Measurements from ENCODE around the gene LARP1B.
"Not testable (repeated sequence)": the region's sequence is repeated elsewhere in the genome, so short reads cannot be mapped to it uniquely, and the experiment has no call there.

LARP1B gene

GRCh38 chr4:128056396-128056795 is 4.7 kb upstream of the LARP1B start:
- Histone ChIP-seq H3K9me3 (ENCODE audit: control insufficient read depth, low read length) (no peaks in the 10 kb centered on the region), H3K36me3 (ENCODE audit: control insufficient read depth, insufficient read depth, low read length) (no peaks in the 10 kb centered on the region), H3K4me3 (ENCODE audit: extremely low read depth, insufficient read depth, low read length, poor library complexity, severe bottlenecking) (no peak overlapping the region), H3K27ac (ENCODE audit: low read depth, low read length, severe bottlenecking) (no peak overlapping the region), H3K4me1 (ENCODE audit: control insufficient read depth, insufficient read depth, low read length, poor library complexity, severe bottlenecking) (no peaks in the 10 kb centered on the region)

- Histone ChIP-seq H3K4me1 (ENCODE audit: control insufficient read depth, insufficient read depth, low read length, poor library complexity, severe bottlenecking) (peaks cover 6% of the 10 kb centered on the region), H3K4me3 (ENCODE audit: extremely low read depth, insufficient read depth, low read length, poor library complexity, severe bottlenecking) (peak overlapping the region; percentile 71), H3K9me3 (ENCODE audit: control insufficient read depth, low read length) (no peaks in the 10 kb centered on the region), H3K36me3 (ENCODE audit: control insufficient read depth, insufficient read depth, low read length) (no peaks in the 10 kb centered on the region), H3K27ac (ENCODE audit: low read depth, low read length, severe bottlenecking) (peak overlapping the region; percentile 91)
- 83 to 91% methylated on average over 6 to 8 of the region's 21 CpGs for whole genome bisulfite sequencing, 2 experiments (ENCODE audit: insufficient coverage in 2 of 2)
Measured at GRCh38 chr4:128060121-128060698, 902 bp upstream of the LARP1B start.

- Histone ChIP-seq H3K4me3 (ENCODE audit: extremely low read depth, insufficient read depth, low read length, poor library complexity, severe bottlenecking) (peak overlapping the region; percentile 71), H3K9me3 (ENCODE audit: control insufficient read depth, low read length) (no peaks in the 10 kb centered on the region), H3K36me3 (ENCODE audit: control insufficient read depth, insufficient read depth, low read length) (no peaks in the 10 kb centered on the region), H3K4me1 (ENCODE audit: control insufficient read depth, insufficient read depth, low read length, poor library complexity, severe bottlenecking) (peaks cover 6% of the 10 kb centered on the region), H3K27ac (ENCODE audit: low read depth, low read length, severe bottlenecking) (peak overlapping the region; percentile 91)
- 0 to 1% methylated on average over 77 to 79 of the region's 101 CpGs for WGBS, 2 experiments (ENCODE audit: insufficient coverage in 2 of 2)
Measured at GRCh38 chr4:128061566-128062536, 739 bp downstream of the LARP1B start.

- not testable (repeated sequence) for H3K4me1 ChIP-seq (ENCODE audit: control insufficient read depth, insufficient read depth, low read length, poor library complexity, severe bottlenecking); H3K27ac ChIP-seq (ENCODE audit: low read depth, low read length, severe bottlenecking); H3K36me3 ChIP-seq (ENCODE audit: control insufficient read depth, insufficient read depth, low read length); H3K4me3 ChIP-seq (ENCODE audit: extremely low read depth, insufficient read depth, low read length, poor library complexity, severe bottlenecking); H3K9me3 ChIP-seq (ENCODE audit: control insufficient read depth, low read length)
- WGBS, 2 experiments (ENCODE audit: insufficient coverage in 2 of 2), result 90 to 93% methylated on average over 3 of the region's 10 CpGs
Measured at GRCh38 chr4:128066453-128066820, 5.3 kb downstream of the LARP1B start.

DNA sequence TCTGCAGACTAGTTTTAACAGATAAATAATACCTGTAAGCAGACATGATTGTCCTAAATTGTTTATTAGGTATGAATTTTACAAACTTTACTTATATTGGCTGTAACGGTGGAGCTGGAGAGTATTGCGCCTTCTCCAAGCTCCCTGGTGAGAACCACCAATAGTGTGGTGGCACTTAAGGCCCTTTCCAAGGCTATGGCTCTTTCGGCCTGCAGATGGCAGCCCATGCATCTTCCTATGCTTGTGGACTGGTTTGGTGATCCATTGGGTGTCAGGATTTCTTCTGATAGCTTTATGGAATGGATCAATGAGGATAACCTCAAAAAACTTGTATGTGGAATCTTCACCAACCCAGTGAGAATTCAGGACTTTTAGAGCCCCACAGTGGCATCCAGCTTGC is 7.8 kb downstream of the LARP1B start:
- Histone ChIP-seq H3K36me3 (ENCODE audit: control insufficient read depth, insufficient read depth, low read length) (no peaks in the 10 kb centered on the region), H3K4me1 (ENCODE audit: control insufficient read depth, insufficient read depth, low read length, poor library complexity, severe bottlenecking) (no peaks in the 10 kb centered on the region), H3K4me3 (ENCODE audit: extremely low read depth, insufficient read depth, low read length, poor library complexity, severe bottlenecking) (no peak overlapping the region), H3K9me3 (ENCODE audit: control insufficient read depth, low read length) (no peaks in the 10 kb centered on the region), H3K27ac (ENCODE audit: low read depth, low read length, severe bottlenecking) (no peak overlapping the region)
- 100% methylated on average over 1 of the region's 3 CpGs; no CpG with 5 or more reads in 1 of the 2 experiments for WGBS, 2 experiments (ENCODE audit: insufficient coverage in 2 of 2)

GRCh38 chr4:128076464-128076863 is 15.4 kb downstream of the LARP1B start:
- Histone ChIP-seq H3K27ac (ENCODE audit: low read depth, low read length, severe bottlenecking) (no peak overlapping the region), H3K4me3 (ENCODE audit: extremely low read depth, insufficient read depth, low read length, poor library complexity, severe bottlenecking) (no peak overlapping the region), H3K9me3 (ENCODE audit: control insufficient read depth, low read length) (no peaks in the 10 kb centered on the region), H3K4me1 (ENCODE audit: control insufficient read depth, insufficient read depth, low read length, poor library complexity, severe bottlenecking) (no peaks in the 10 kb centered on the region), H3K36me3 (ENCODE audit: control insufficient read depth, insufficient read depth, low read length) (peaks cover 38% of the 10 kb centered on the region)
- WGBS, 2 experiments (ENCODE audit: insufficient coverage in 2 of 2), result 63 to 100% methylated on average over 1 to 2 of the region's 4 CpGs

GRCh38 chr4:128095293-128095692 is 34.2 kb downstream of the LARP1B start:
- not testable (repeated sequence) for H3K9me3 ChIP-seq (ENCODE audit: control insufficient read depth, low read length); H3K27ac ChIP-seq (ENCODE audit: low read depth, low read length, severe bottlenecking); H3K4me3 ChIP-seq (ENCODE audit: extremely low read depth, insufficient read depth, low read length, poor library complexity, severe bottlenecking); H3K4me1 ChIP-seq (ENCODE audit: control insufficient read depth, insufficient read depth, low read length, poor library complexity, severe bottlenecking)
- peaks cover 29% of the 10 kb centered on the region for H3K36me3 ChIP-seq (ENCODE audit: control insufficient read depth, insufficient read depth, low read length)
- 90 to 100% methylated on average over 2 of the region's 6 CpGs for WGBS, 2 experiments (ENCODE audit: insufficient coverage in 2 of 2)

DNA sequence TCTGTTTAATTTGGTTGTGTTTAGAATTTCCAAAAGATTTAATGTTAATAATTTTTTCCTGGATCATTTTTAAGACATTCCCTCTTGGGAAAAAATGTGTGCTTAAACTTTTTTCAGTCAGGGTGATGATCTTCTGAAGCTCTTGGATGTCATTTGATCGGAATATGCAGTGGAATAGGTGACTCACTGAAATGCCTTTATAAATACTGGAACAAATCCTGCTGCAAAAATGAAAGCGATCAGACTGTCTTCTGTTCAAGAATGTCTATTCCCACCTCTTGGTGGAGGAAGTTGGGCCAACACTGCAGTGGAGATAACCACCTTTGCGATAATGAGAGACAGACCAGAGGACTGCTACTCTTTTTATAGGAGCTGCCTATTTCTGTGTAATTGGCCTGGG is 46.7 kb downstream of the LARP1B start:
- Histone ChIP-seq H3K4me3 (ENCODE audit: extremely low read depth, insufficient read depth, low read length, poor library complexity, severe bottlenecking) (no peak overlapping the region), H3K4me1 (ENCODE audit: control insufficient read depth, insufficient read depth, low read length, poor library complexity, severe bottlenecking) (no peaks in the 10 kb centered on the region), H3K9me3 (ENCODE audit: control insufficient read depth, low read length) (no peaks in the 10 kb centered on the region), H3K27ac (ENCODE audit: low read depth, low read length, severe bottlenecking) (no peak overlapping the region), H3K36me3 (ENCODE audit: control insufficient read depth, insufficient read depth, low read length) (peaks cover 31% of the 10 kb centered on the region)
- 92 to 100% methylated on average over 2 of the region's 3 CpGs for WGBS, 2 experiments (ENCODE audit: insufficient coverage in 2 of 2)

DNA sequence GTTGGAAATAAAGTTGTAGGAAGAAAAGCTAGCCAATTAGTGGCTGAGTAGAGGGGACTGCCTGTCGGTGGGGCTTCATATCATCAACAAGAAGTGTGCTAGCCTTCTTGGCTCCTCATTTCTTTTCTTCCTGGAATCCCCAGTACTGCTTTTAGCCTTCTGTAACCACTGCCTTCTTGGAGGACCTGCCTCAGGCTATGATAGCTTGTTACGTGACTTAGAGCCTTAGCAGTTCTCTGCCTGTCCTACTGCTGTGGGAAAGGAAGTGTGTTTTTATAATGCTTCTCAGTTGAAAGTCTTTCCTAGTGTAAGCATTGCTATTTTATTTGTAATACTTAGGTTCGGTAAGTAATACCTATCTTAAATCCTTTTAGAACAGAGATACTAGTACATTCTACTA is 61.9 kb downstream of the LARP1B start:
- H3K9me3 ChIP-seq (ENCODE audit: control insufficient read depth, low read length), result no peaks in the 10 kb centered on the region
- 86 to 100% methylated on average over 1 of the region's 3 CpGs for WGBS, 2 experiments (ENCODE audit: insufficient coverage in 2 of 2)
- no peak overlapping the region for H3K27ac ChIP-seq (ENCODE audit: low read depth, low read length, severe bottlenecking)
- H3K4me3 ChIP-seq (ENCODE audit: extremely low read depth, insufficient read depth, low read length, poor library complexity, severe bottlenecking), result no peak overlapping the region
- H3K36me3 ChIP-seq (ENCODE audit: control insufficient read depth, insufficient read depth, low read length), result peaks cover 22% of the 10 kb centered on the region
- H3K4me1 ChIP-seq (ENCODE audit: control insufficient read depth, insufficient read depth, low read length, poor library complexity, severe bottlenecking), result no peaks in the 10 kb centered on the region

- 80 to 95% methylated on average over 1 to 2 of the region's 3 CpGs for WGBS, 2 experiments (ENCODE audit: insufficient coverage in 2 of 2)
- peaks cover 21% of the 10 kb centered on the region for H3K36me3 ChIP-seq (ENCODE audit: control insufficient read depth, insufficient read depth, low read length)
- no peaks in the 10 kb centered on the region for H3K4me1 ChIP-seq (ENCODE audit: control insufficient read depth, insufficient read depth, low read length, poor library complexity, severe bottlenecking)
- no peak overlapping the region for H3K27ac ChIP-seq (ENCODE audit: low read depth, low read length, severe bottlenecking)
- no peak overlapping the region for H3K4me3 ChIP-seq (ENCODE audit: extremely low read depth, insufficient read depth, low read length, poor library complexity, severe bottlenecking)
- H3K9me3 ChIP-seq (ENCODE audit: control insufficient read depth, low read length), result no peaks in the 10 kb centered on the region
Measured at GRCh38 chr4:128130621-128131020, 69.5 kb downstream of the LARP1B start.

GRCh38 chr4:128134925-128135324 is 73.8 kb downstream of the LARP1B start:
- WGBS, 2 experiments (ENCODE audit: insufficient coverage in 2 of 2), result no CpG with 5 or more reads among the region's 6 CpGs
- no peak overlapping the region for H3K4me3 ChIP-seq (ENCODE audit: extremely low read depth, insufficient read depth, low read length, poor library complexity, severe bottlenecking)

More at GRCh38 chr4:128134925-128135324, 73.8 kb downstream of the LARP1B start:
- H3K36me3 ChIP-seq (ENCODE audit: control insufficient read depth, insufficient read depth, low read length), result peaks cover 13% of the 10 kb centered on the region
- no peak overlapping the region for H3K27ac ChIP-seq (ENCODE audit: low read depth, low read length, severe bottlenecking)
- H3K4me1 ChIP-seq (ENCODE audit: control insufficient read depth, insufficient read depth, low read length, poor library complexity, severe bottlenecking), result no peaks in the 10 kb centered on the region
- H3K9me3 ChIP-seq (ENCODE audit: control insufficient read depth, low read length), result no peaks in the 10 kb centered on the region

All from mesodermal cell (in vitro differentiated cells).